Embryonic facial prominence (tissue), 1 donor: ENCODE measurements around the gene PAFAH1B2.
A peak's percentile ranks its signal among the peaks of the same experiment; 100 is the strongest.
"Not testable (repeated sequence)": the region's sequence is repeated elsewhere in the genome, so short reads cannot be mapped to it uniquely, and the experiment has no call there.

Source experiments
- DNase-seq: peaks from one replicate; pipeline ENCODE4 v3.0.0-alpha.2; 2016; ENCODE audit errors: extremely low spot score

The PAFAH1B2 gene

GRCh38 chr11:117172724-117173421, 28.8 kb downstream of the PAFAH1B2 start:
- no peak for DNase-seq

- DNase-seq = no peak
These were observed 31.0 kb downstream of the PAFAH1B2 start for GRCh38 chr11:117175104-117175503.

- DNase-seq = no peak
These were observed 31.7 kb downstream of the PAFAH1B2 start for GRCh38 chr11:117175781-117176180.

GRCh38 chr11:117176186-117176585, 32.1 kb downstream of the PAFAH1B2 start:
- DNase-seq = no peak

- no peak for DNase-seq
These were observed 33.6 kb downstream of the PAFAH1B2 start for GRCh38 chr11:117177534-117178209.

GRCh38 chr11:117178210-117179034, 34.3 kb downstream of the PAFAH1B2 start, which contains the start of gene SIDT2:
Gene SIDT2 (plus strand): TSS chr11:117178743. CDS start chr11:117179264, 521 bp downstream.
- DNase-seq = peak; percentile 85

GRCh38 chr11:117179048-117179999, 35.2 kb downstream of the PAFAH1B2 start:
- DNase-seq = no peak

- DNase-seq = no peak
These were observed 35.9 kb downstream of the PAFAH1B2 start for GRCh38 chr11:117180020-117180419.

- no peak for DNase-seq
These were observed 36.8 kb downstream of the PAFAH1B2 start for GRCh38 chr11:117180661-117181585.

- no peak for DNase-seq
These were observed 37.8 kb downstream of the PAFAH1B2 start for GRCh38 chr11:117181586-117182550.

GRCh38 chr11:117182551-117182935, 38.5 kb downstream of the PAFAH1B2 start:
- no peak for DNase-seq

GRCh38 chr11:117183178-117183577, 39.1 kb downstream of the PAFAH1B2 start:
- DNase-seq = not testable (repeated sequence)

GRCh38 chr11:117183724-117184349, 39.8 kb downstream of the PAFAH1B2 start:
- DNase-seq = no peak

GRCh38 chr11:117185736-117186430, 41.8 kb downstream of the PAFAH1B2 start:
- DNase-seq = no peak

- DNase-seq = no peak
These were observed 42.3 kb downstream of the PAFAH1B2 start for GRCh38 chr11:117186431-117186761.

- no peak for DNase-seq
These were observed 42.9 kb downstream of the PAFAH1B2 start for GRCh38 chr11:117187007-117187406.

- DNase-seq = no peak
These were observed 43.3 kb downstream of the PAFAH1B2 start for GRCh38 chr11:117187428-117187798.
